HL-60/S4 (cell line): ENCODE results near the gene CFAP221.

Experiments
- in situ Hi-C: fragments of 300-500 bp; cut with MboI; formaldehyde crosslinking; loops from 2 replicates; pipeline ENCODE4 v1.14.3; 2022; ENCODE audit warnings: low sequenced_read_pairs

CFAP221 gene

GRCh38 chr2:119678021-119678656, 133.9 kb downstream of the CFAP221 start:
- in situ Hi-C loops: no loop called here

GRCh38 chr2:119679526-119679837, 135.2 kb downstream of the CFAP221 start:
- in situ Hi-C loops: no loop called here

GRCh38 chr2:119679846-119680245, 135.6 kb downstream of the CFAP221 start:
- in situ Hi-C loops: no loop called here

GRCh38 chr2:119680457-119681202, 136.4 kb downstream of the CFAP221 start:
- in situ Hi-C loops: no loop called here

GRCh38 chr2:119681203-119681867, 137.1 kb downstream of the CFAP221 start:
- in situ Hi-C loops: no loop called here

- in situ Hi-C loops: no loop called here
These were observed 137.6 kb downstream of the CFAP221 start for GRCh38 chr2:119681868-119682220.

- in situ Hi-C loops: no loop called here
These were observed 138.3 kb downstream of the CFAP221 start for GRCh38 chr2:119682578-119682977.

- in situ Hi-C loops: no loop called here
These were observed 138.9 kb downstream of the CFAP221 start for GRCh38 chr2:119683074-119683712.

GRCh38 chr2:119683713-119684443, 139.6 kb downstream of the CFAP221 start:
- in situ Hi-C loops: no loop called here

GRCh38 chr2:119684518-119684917, 140.3 kb downstream of the CFAP221 start:
- in situ Hi-C loops: no loop called here

GRCh38 chr2:119688616-119689015, 144.4 kb downstream of the CFAP221 start:
- in situ Hi-C loops: no loop called here

GRCh38 chr2:119689218-119689617, 145.0 kb downstream of the CFAP221 start:
- in situ Hi-C loops: no loop called here

GRCh38 chr2:119691189-119691588, 146.9 kb downstream of the CFAP221 start:
- in situ Hi-C loops: no loop called here

GRCh38 chr2:119691651-119692245, 147.5 kb downstream of the CFAP221 start:
- in situ Hi-C loops: no loop called here

- in situ Hi-C loops: no loop called here
These were observed 148.1 kb downstream of the CFAP221 start for GRCh38 chr2:119692310-119692709.

- in situ Hi-C loops: no loop called here
These were observed 148.7 kb downstream of the CFAP221 start for GRCh38 chr2:119692954-119693353.

- in situ Hi-C loops: no loop called here
These were observed 149.3 kb downstream of the CFAP221 start for GRCh38 chr2:119693567-119693966.

- in situ Hi-C loops: no loop called here
These were observed 149.7 kb downstream of the CFAP221 start for GRCh38 chr2:119693967-119694366.

GRCh38 chr2:119694470-119694844, 150.2 kb downstream of the CFAP221 start:
- in situ Hi-C loops: no loop called here

- in situ Hi-C loops: no loop called here
These were observed 150.7 kb downstream of the CFAP221 start for GRCh38 chr2:119694845-119695521.
